Activated T-helper 17 cell treated with anti-CD3 and anti-CD28 coated beads, Interleukin-2, amount 50 U/mL, for 72 hours (primary cell): ENCODE measurements around the gene CCDC107. TPM values are rescaled to one million over a fixed set of nuclear protein-coding genes. Genes with fewer than 3 reads are reported as not detected.
A peak's percentile ranks its signal among the peaks of the same experiment; 100 is the strongest.

ENCODE experiments used
- ATAC-seq: fragments of 150-1000 bp; cut with Tn5 transposase; replicated peaks from 2 replicates; pipeline ENCODE4 v1.10.0; 2021; ENCODE audit warnings: mild to moderate bottlenecking, moderate library complexity
- H3K27ac Mint-ChIP-seq: one replicate; pipeline ENCODE4 v1.8.0; 2022; ENCODE audit warnings: mixed read lengths
- H3K27me3 Mint-ChIP-seq: one replicate; pipeline ENCODE4 v1.8.0; 2022; ENCODE audit warnings: mixed read lengths
- H3K36me3 Mint-ChIP-seq: one replicate; pipeline ENCODE4 v1.8.0; 2022; ENCODE audit warnings: low read depth, mild to moderate bottlenecking, mixed read lengths
- H3K4me1 Mint-ChIP-seq: one replicate; pipeline ENCODE4 v1.8.0; 2022; ENCODE audit warnings: mixed read lengths
- H3K4me3 Mint-ChIP-seq: one replicate; pipeline ENCODE4 v1.8.0; 2022; ENCODE audit warnings: mild to moderate bottlenecking, mixed read lengths
- H3K9me3 Mint-ChIP-seq: one replicate; pipeline ENCODE4 v1.8.0; 2022; ENCODE audit warnings: mixed read lengths
- total RNA-seq, 2 donors: library from RNA; stranded (reverse); gene quantifications; one replicate each; pipeline ENCODE4 v1.2.3, GENCODE V29; 2022

CCDC107 gene
- total RNA-seq, 2 donors from 2014 or later = 17.5 to 19.8 TPM

- Mint-ChIP-seq H3K4me1 (peaks cover 28% of the 10 kb centered on the region), H3K27me3 (no peaks in the 10 kb centered on the region), H3K36me3 (peaks cover 51% of the 10 kb centered on the region), H3K4me3 (peak overlapping the region; percentile 90), H3K9me3 (no peaks in the 10 kb centered on the region), H3K27ac (peak overlapping the region; percentile 94)
- peak; percentile 85 for ATAC-seq
Measured at GRCh38 chr9:35646533-35647265, 11.4 kb upstream of the CCDC107 start.

- Mint-ChIP-seq H3K4me3 (peak overlapping the region; percentile 90), H3K4me1 (peaks cover 25% of the 10 kb centered on the region), H3K27me3 (no peaks in the 10 kb centered on the region), H3K36me3 (peaks cover 44% of the 10 kb centered on the region), H3K27ac (peak overlapping the region; percentile 94), H3K9me3 (no peaks in the 10 kb centered on the region)
- ATAC-seq = no peak
Measured at GRCh38 chr9:35649431-35650340, 8.4 kb upstream of the CCDC107 start.

- peaks cover 41% of the 10 kb centered on the region for H3K36me3 Mint-ChIP-seq
- peak; percentile 47 for ATAC-seq
- H3K27me3 Mint-ChIP-seq = no peaks in the 10 kb centered on the region
- peak within 1 kb of the TSS; percentile 90 for H3K4me3 Mint-ChIP-seq
- H3K27ac Mint-ChIP-seq = peak within 1 kb of the TSS; percentile 94
- H3K9me3 Mint-ChIP-seq = no peaks in the 10 kb centered on the region
- H3K4me1 Mint-ChIP-seq = peaks cover 24% of the 10 kb centered on the region
Measured at GRCh38 chr9:35650341-35651158, 7.5 kb upstream of the CCDC107 start, which contains the start of gene SIT1. Gene SIT1 (minus strand): TSS chr9:35650931. CDS start chr9:35650853, 78 bp downstream.

GRCh38 chr9:35651956-35652828 is 5.9 kb upstream of the CCDC107 start:
- Mint-ChIP-seq H3K27me3 (no peaks in the 10 kb centered on the region), H3K36me3 (peaks cover 33% of the 10 kb centered on the region), H3K4me3 (peak overlapping the region; percentile 90), H3K9me3 (no peaks in the 10 kb centered on the region), H3K4me1 (peaks cover 39% of the 10 kb centered on the region), H3K27ac (peak overlapping the region; percentile 94)
- peak; percentile 36 for ATAC-seq

GRCh38 chr9:35652829-35653209 is 5.3 kb upstream of the CCDC107 start:
- H3K36me3 Mint-ChIP-seq = peaks cover 38% of the 10 kb centered on the region
- H3K9me3 Mint-ChIP-seq = no peaks in the 10 kb centered on the region
- H3K27ac Mint-ChIP-seq = no peak overlapping the region
- H3K4me3 Mint-ChIP-seq = no peak overlapping the region
- no peak for ATAC-seq
- no peaks in the 10 kb centered on the region for H3K27me3 Mint-ChIP-seq
- peaks cover 39% of the 10 kb centered on the region for H3K4me1 Mint-ChIP-seq

- H3K4me3 Mint-ChIP-seq = no peak overlapping the region
- H3K27me3 Mint-ChIP-seq = no peaks in the 10 kb centered on the region
- no peaks in the 10 kb centered on the region for H3K9me3 Mint-ChIP-seq
- peaks cover 34% of the 10 kb centered on the region for H3K4me1 Mint-ChIP-seq
- peak overlapping the region; percentile 66 for H3K27ac Mint-ChIP-seq
- peaks cover 38% of the 10 kb centered on the region for H3K36me3 Mint-ChIP-seq
- ATAC-seq = no peak
Measured at GRCh38 chr9:35653611-35654010, 4.5 kb upstream of the CCDC107 start.

- peaks cover 44% of the 10 kb centered on the region for H3K4me1 Mint-ChIP-seq
- no peaks in the 10 kb centered on the region for H3K9me3 Mint-ChIP-seq
- no peak for ATAC-seq
- H3K4me3 Mint-ChIP-seq = peak overlapping the region; percentile 98
- peak overlapping the region; percentile 99 for H3K27ac Mint-ChIP-seq
- H3K36me3 Mint-ChIP-seq = peaks cover 45% of the 10 kb centered on the region
- H3K27me3 Mint-ChIP-seq = no peaks in the 10 kb centered on the region
Measured at GRCh38 chr9:35656348-35656747, 1.7 kb upstream of the CCDC107 start.

- peak overlapping the region; percentile 99 for H3K27ac Mint-ChIP-seq
- H3K4me3 Mint-ChIP-seq = peak overlapping the region; percentile 98
- peaks cover 52% of the 10 kb centered on the region for H3K36me3 Mint-ChIP-seq
- H3K9me3 Mint-ChIP-seq = no peaks in the 10 kb centered on the region
- H3K4me1 Mint-ChIP-seq = peaks cover 46% of the 10 kb centered on the region
- ATAC-seq = no peak
- H3K27me3 Mint-ChIP-seq = no peaks in the 10 kb centered on the region
Measured at GRCh38 chr9:35656831-35657545, 1.1 kb upstream of the CCDC107 start.

- H3K36me3 Mint-ChIP-seq = peaks cover 58% of the 10 kb centered on the region
- H3K4me1 Mint-ChIP-seq = peaks cover 52% of the 10 kb centered on the region
Measured at GRCh38 chr9:35657546-35658136, 451 bp upstream of the CCDC107 start, which contains the start of gene RMRP. Gene RMRP (minus strand): TSS chr9:35658019.

GRCh38 chr9:35658968-35659220 is 802 bp downstream of the CCDC107 start:
- H3K4me1 Mint-ChIP-seq = peaks cover 64% of the 10 kb centered on the region
- H3K4me3 Mint-ChIP-seq = peak overlapping the region; percentile 98
- no peaks in the 10 kb centered on the region for H3K9me3 Mint-ChIP-seq
- peak overlapping the region; percentile 99 for H3K27ac Mint-ChIP-seq
- no peaks in the 10 kb centered on the region for H3K27me3 Mint-ChIP-seq
- peaks cover 62% of the 10 kb centered on the region for H3K36me3 Mint-ChIP-seq
- ATAC-seq = no peak

More at GRCh38 chr9:35657546-35658136, 451 bp upstream of the CCDC107 start, which contains the start of gene RMRP:
- H3K27me3 Mint-ChIP-seq = no peaks in the 10 kb centered on the region
- H3K27ac Mint-ChIP-seq = peak within 1 kb of the TSS; percentile 99
- no peaks in the 10 kb centered on the region for H3K9me3 Mint-ChIP-seq
- ATAC-seq = peak; percentile 94
- H3K4me3 Mint-ChIP-seq = peak within 1 kb of the TSS; percentile 98

GRCh38 chr9:35659340-35659739 is 1.2 kb downstream of the CCDC107 start:
- peak overlapping the region; percentile 98 for H3K4me3 Mint-ChIP-seq
- no peak for ATAC-seq
- H3K27ac Mint-ChIP-seq = peak overlapping the region; percentile 99
- H3K4me1 Mint-ChIP-seq = peaks cover 66% of the 10 kb centered on the region
- no peaks in the 10 kb centered on the region for H3K9me3 Mint-ChIP-seq
- peaks cover 62% of the 10 kb centered on the region for H3K36me3 Mint-ChIP-seq
- H3K27me3 Mint-ChIP-seq = no peaks in the 10 kb centered on the region

- Mint-ChIP-seq H3K36me3 (peaks cover 62% of the 10 kb centered on the region), H3K9me3 (no peaks in the 10 kb centered on the region), H3K4me1 (peaks cover 67% of the 10 kb centered on the region), H3K27me3 (no peaks in the 10 kb centered on the region), H3K4me3 (peak overlapping the region; percentile 98), H3K27ac (peak overlapping the region; percentile 70)
- ATAC-seq = no peak
Measured at GRCh38 chr9:35660966-35661415, 2.9 kb downstream of the CCDC107 start.
